Transverse colon (tissue), 3 donors: Measurements from ENCODE around the gene ELP5.

Experiments
- CTCF ChIP-seq, 5 experiments: fragments of 200-600 bp in 3 of 5; fragments of 450-650 bp in 2 of 5; sonication (generic) in 3 of 5; IDR thresholded peaks; 1 replicate in 2 of 5; 2 replicates in 3 of 5; pipeline ENCODE4 v1.5.1; 2016 to 2017; ENCODE audit warnings: antibody characterized with exemption in 5 of 5, inconsistent platforms in 3 of 5, mild to moderate bottlenecking in 2 of 5, moderate library complexity in 1 of 5
- POLR2A ChIP-seq: fragments of 450-650 bp; IDR thresholded peaks from one replicate; pipeline ENCODE4 v1.6.1; 2016; ENCODE audit warnings: antibody characterized with exemption, mild to moderate bottlenecking, moderate library complexity

DNA sequence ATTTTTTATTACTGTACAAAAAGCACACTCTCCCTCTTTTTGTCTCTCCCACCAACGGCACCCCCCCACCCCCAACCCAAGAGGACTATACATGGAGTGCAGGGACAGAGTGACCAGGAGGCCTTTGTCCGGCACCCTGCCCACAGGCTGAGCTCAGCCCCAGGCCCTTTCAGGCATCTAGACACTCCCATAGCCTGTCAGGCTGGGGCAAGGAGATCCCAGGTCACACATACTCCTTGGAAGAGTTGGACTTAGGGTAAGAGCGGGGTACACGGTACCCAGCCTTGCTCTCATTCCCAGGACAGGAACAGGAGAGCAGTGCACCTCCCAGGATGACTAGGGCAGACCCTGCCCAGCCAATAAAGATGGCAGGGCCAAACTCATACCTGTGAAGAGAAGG lies 8.1 kb downstream of the ELP5 start:
- TF ChIP-seq POLR2A: no peak
- no peak for TF ChIP-seq CTCF (IDR thresholded peaks at IDR 0.05)
